ENCODE data around the gene RPS21.
"Not testable (repeated sequence)": the region's sequence is repeated elsewhere in the genome, so short reads cannot be mapped to it uniquely, and the experiment has no call there.

Gene RPS21

GRCh38 chr20:62420846-62421715, 34.2 kb downstream of the RPS21 start:
- no peak for TF ChIP-seq CTCF (IDR thresholded peaks at IDR 0.05; ENCODE audit: low read depth, low read length)
- H3K4me3 ChIP-seq (ENCODE audit: low read depth, low read length): no peak overlapping the region

- no peak overlapping the region for H3K4me3 ChIP-seq (ENCODE audit: low read depth, low read length)
- TF ChIP-seq CTCF (IDR thresholded peaks at IDR 0.05; ENCODE audit: low read depth, low read length): no peak
Measured at GRCh38 chr20:62421716-62421990, 34.8 kb downstream of the RPS21 start.

GRCh38 chr20:62422636-62423325, 35.9 kb downstream of the RPS21 start:
- no peak overlapping the region for H3K4me3 ChIP-seq (ENCODE audit: low read depth, low read length)
- TF ChIP-seq CTCF (IDR thresholded peaks at IDR 0.05; ENCODE audit: low read depth, low read length): no peak

GRCh38 chr20:62423326-62423706, 36.4 kb downstream of the RPS21 start:
- no peak for TF ChIP-seq CTCF (IDR thresholded peaks at IDR 0.05; ENCODE audit: low read depth, low read length)
- H3K4me3 ChIP-seq (ENCODE audit: low read depth, low read length): no peak overlapping the region

- H3K4me3 ChIP-seq (ENCODE audit: low read depth, low read length): no peak overlapping the region
- TF ChIP-seq CTCF (IDR thresholded peaks at IDR 0.05; ENCODE audit: low read depth, low read length): no peak
Measured at GRCh38 chr20:62424249-62425107, 37.6 kb downstream of the RPS21 start.

- no peak overlapping the region for H3K4me3 ChIP-seq (ENCODE audit: low read depth, low read length)
- TF ChIP-seq CTCF (IDR thresholded peaks at IDR 0.05; ENCODE audit: low read depth, low read length): no peak
Measured at GRCh38 chr20:62425281-62426058, 38.6 kb downstream of the RPS21 start.

- not testable (repeated sequence) for H3K4me3 ChIP-seq (ENCODE audit: low read depth, low read length)
Measured at GRCh38 chr20:62426059-62426348, 39.1 kb downstream of the RPS21 start.
